ENCODE measurements around the gene PROM2. TPM values are rescaled to one million over a fixed set of nuclear protein-coding genes. Genes with fewer than 3 reads are reported as not detected.
"Not testable (repeated sequence)": the region's sequence is repeated elsewhere in the genome, so short reads cannot be mapped to it uniquely, and the experiment has no call there.

The PROM2 gene
- total RNA-seq, 1 donor from 2014 or later, result 10.8 TPM

- TF ChIP-seq CTCF (IDR thresholded peaks at IDR 0.05; ENCODE audit: insufficient read depth, low read length, severe bottlenecking), result no peak
- Histone ChIP-seq H3K27me3 (ENCODE audit: control insufficient read depth, insufficient read depth, low read length) (no peaks in the 10 kb centered on the region), H3K4me3 (ENCODE audit: low read depth, low read length) (no peak overlapping the region), H3K36me3 (ENCODE audit: control insufficient read depth, insufficient read depth, low read length) (no peaks in the 10 kb centered on the region)
- FAIRE-seq, result no peak
- no peak for DNase-seq (ENCODE audit: low read depth)
Observed at GRCh38 chr2:95234816-95235215, 39.4 kb upstream of the PROM2 start.

- no peaks in the 10 kb centered on the region for H3K36me3 ChIP-seq (ENCODE audit: control insufficient read depth, insufficient read depth, low read length)
- no peak overlapping the region for H3K4me3 ChIP-seq (ENCODE audit: low read depth, low read length)
- FAIRE-seq (no peak), DNase-seq (ENCODE audit: low read depth) (no peak)
- no peak for TF ChIP-seq CTCF (IDR thresholded peaks at IDR 0.05; ENCODE audit: insufficient read depth, low read length, severe bottlenecking)
- no peaks in the 10 kb centered on the region for H3K27me3 ChIP-seq (ENCODE audit: control insufficient read depth, insufficient read depth, low read length)
Observed at GRCh38 chr2:95238131-95238530, 36.1 kb upstream of the PROM2 start.

GRCh38 chr2:95240091-95240490, 34.2 kb upstream of the PROM2 start:
- Histone ChIP-seq H3K27me3 (ENCODE audit: control insufficient read depth, insufficient read depth, low read length) (no peaks in the 10 kb centered on the region), H3K4me3 (ENCODE audit: low read depth, low read length) (no peak overlapping the region), H3K36me3 (ENCODE audit: control insufficient read depth, insufficient read depth, low read length) (no peaks in the 10 kb centered on the region)
- peak; percentile 90 for DNase-seq (ENCODE audit: low read depth)
- no peak for TF ChIP-seq CTCF (IDR thresholded peaks at IDR 0.05; ENCODE audit: insufficient read depth, low read length, severe bottlenecking)
- FAIRE-seq, result no peak

- Histone ChIP-seq H3K36me3 (ENCODE audit: control insufficient read depth, insufficient read depth, low read length) (no peaks in the 10 kb centered on the region), H3K27me3 (ENCODE audit: control insufficient read depth, insufficient read depth, low read length) (no peaks in the 10 kb centered on the region), H3K4me3 (ENCODE audit: low read depth, low read length) (no peak overlapping the region)
- DNase-seq (ENCODE audit: low read depth), result peak; percentile 37
- FAIRE-seq, result no peak
- no peak for TF ChIP-seq CTCF (IDR thresholded peaks at IDR 0.05; ENCODE audit: insufficient read depth, low read length, severe bottlenecking)
Observed at GRCh38 chr2:95240556-95240955, 33.7 kb upstream of the PROM2 start.

- H3K4me3 ChIP-seq (ENCODE audit: low read depth, low read length); FAIRE-seq; H3K36me3 ChIP-seq (ENCODE audit: control insufficient read depth, insufficient read depth, low read length); DNase-seq (ENCODE audit: low read depth); H3K27me3 ChIP-seq (ENCODE audit: control insufficient read depth, insufficient read depth, low read length): not testable (repeated sequence)
Observed at GRCh38 chr2:95242084-95242483, 32.2 kb upstream of the PROM2 start.

- no peak for FAIRE-seq
- Histone ChIP-seq H3K27me3 (ENCODE audit: control insufficient read depth, insufficient read depth, low read length) (no peaks in the 10 kb centered on the region), H3K4me3 (ENCODE audit: low read depth, low read length) (no peak overlapping the region), H3K36me3 (ENCODE audit: control insufficient read depth, insufficient read depth, low read length) (no peaks in the 10 kb centered on the region)
- TF ChIP-seq CTCF (IDR thresholded peaks at IDR 0.05; ENCODE audit: insufficient read depth, low read length, severe bottlenecking), result no peak
- no peak for DNase-seq (ENCODE audit: low read depth)
Observed at GRCh38 chr2:95258271-95258670, 16.0 kb upstream of the PROM2 start.

Data from bronchial epithelial cell (primary cell).